ENCODE measurements around the gene RPRD1B.

The RPRD1B gene

GRCh38 chr20:38062890-38063289 is 29.3 kb downstream of the RPRD1B start:
- TF ChIP-seq MAX (IDR thresholded peaks at IDR 0.05; ENCODE audit: low read depth, low read length), result no peak
- TF ChIP-seq CTCF (IDR thresholded peaks at IDR 0.05; ENCODE audit: low read depth, low read length), result no peak
- no peak for TF ChIP-seq POLR2A (IDR thresholded peaks at IDR 0.05; ENCODE audit: extremely low read depth, insufficient read length)
- TF ChIP-seq MYC (IDR thresholded peaks at IDR 0.05; ENCODE audit: low read depth, low read length), result no peak
- DNase-seq (ENCODE audit: low read depth), result no peak

GRCh38 chr20:38063911-38064530 is 30.5 kb downstream of the RPRD1B start:
- no peak for TF ChIP-seq MAX (IDR thresholded peaks at IDR 0.05; ENCODE audit: low read depth, low read length)
- no peak for TF ChIP-seq CTCF (IDR thresholded peaks at IDR 0.05; ENCODE audit: low read depth, low read length)
- TF ChIP-seq MYC (IDR thresholded peaks at IDR 0.05; ENCODE audit: low read depth, low read length), result no peak
- TF ChIP-seq POLR2A (IDR thresholded peaks at IDR 0.05; ENCODE audit: extremely low read depth, insufficient read length), result no peak
- H3K4me3 ChIP-seq (ENCODE audit: low read depth, low read length), result no peak overlapping the region
- DNase-seq (ENCODE audit: low read depth), result no peak

More at GRCh38 chr20:38062890-38063289, 29.3 kb downstream of the RPRD1B start:
- H3K4me3 ChIP-seq (ENCODE audit: low read depth, low read length), result no peak overlapping the region

GRCh38 chr20:38065764-38066375 is 32.3 kb downstream of the RPRD1B start:
- no peak for TF ChIP-seq POLR2A (IDR thresholded peaks at IDR 0.05; ENCODE audit: extremely low read depth, insufficient read length)
- no peak for TF ChIP-seq CTCF (IDR thresholded peaks at IDR 0.05; ENCODE audit: low read depth, low read length)
- TF ChIP-seq MYC (IDR thresholded peaks at IDR 0.05; ENCODE audit: low read depth, low read length), result no peak
- no peak for TF ChIP-seq MAX (IDR thresholded peaks at IDR 0.05; ENCODE audit: low read depth, low read length)
- no peak overlapping the region for H3K4me3 ChIP-seq (ENCODE audit: low read depth, low read length)
- no peak for DNase-seq (ENCODE audit: low read depth)

- DNase-seq (ENCODE audit: low read depth), result no peak
Measured at GRCh38 chr20:38066969-38067716, 33.6 kb downstream of the RPRD1B start.

More at GRCh38 chr20:38066969-38067716, 33.6 kb downstream of the RPRD1B start:
- TF ChIP-seq POLR2A (IDR thresholded peaks at IDR 0.05; ENCODE audit: extremely low read depth, insufficient read length), result no peak
- TF ChIP-seq MAX (IDR thresholded peaks at IDR 0.05; ENCODE audit: low read depth, low read length), result no peak
- no peak for TF ChIP-seq MYC (IDR thresholded peaks at IDR 0.05; ENCODE audit: low read depth, low read length)
- no peak for TF ChIP-seq CTCF (IDR thresholded peaks at IDR 0.05; ENCODE audit: low read depth, low read length)
- no peak overlapping the region for H3K4me3 ChIP-seq (ENCODE audit: low read depth, low read length)
